WTC11 (cell line): Measurements from ENCODE around the gene PLEKHM1. TPM values are rescaled to one million over a fixed set of nuclear protein-coding genes. Genes with fewer than 3 reads are reported as not detected.

ENCODE experiments used
- ATAC-seq: fragments of 200-7000 bp; cut with Tn5 transposase; 2 replicates; pipeline ENCODE4 v1.10.0; 2021; ENCODE audit warnings: mild to moderate bottlenecking, moderate library complexity
- CTCF ChIA-PET: fragments of 300-600 bp; sonication (Branson Sonifier 250); formaldehyde crosslinking; loops from one replicate; lab custom pipeline; 2021; ENCODE audit warnings: antibody characterized with exemption; lab: Charles Lee
- POLR2A ChIA-PET: fragments of 350-600 bp; sonication (Branson Sonifier 250); formaldehyde crosslinking; loops from one replicate; lab custom pipeline; 2021; ENCODE audit warnings: antibody characterized with exemption; lab: Charles Lee
- DNase-seq: peaks from one replicate; pipeline ENCODE4 v3.0.0; 2021; ENCODE audit warnings: low spot score
- H3K27ac Mint-ChIP-seq: 2 replicates; pipeline ENCODE4 v1.8.0; 2021; ENCODE audit warnings: mixed read lengths
- H3K27me3 Mint-ChIP-seq: 2 replicates; pipeline ENCODE4 v1.8.0; 2021; ENCODE audit warnings: low read depth, mild to moderate bottlenecking, moderate library complexity, mixed read lengths
- H3K36me3 Mint-ChIP-seq: 2 replicates; pipeline ENCODE4 v1.8.0; 2021; ENCODE audit warnings: mixed read lengths
- H3K4me1 Mint-ChIP-seq: 2 replicates; pipeline ENCODE4 v1.8.0; 2022; ENCODE audit warnings: mixed read lengths
- H3K4me3 Mint-ChIP-seq: 2 replicates; pipeline ENCODE4 v1.8.0; 2021; ENCODE audit warnings: mild to moderate bottlenecking, moderate library complexity, mixed read lengths
- H3K9me3 Mint-ChIP-seq: 2 replicates; pipeline ENCODE4 v1.8.0; 2021; ENCODE audit warnings: mixed read lengths
- E2F4 ChIP-seq: sonication (generic); formaldehyde crosslinking; IDR thresholded peaks from 2 replicates; pipeline ENCODE4 v1.8.1; 2022; ENCODE audit warnings: low read depth, mild to moderate bottlenecking, moderate library complexity, missing genetic modification reagents, borderline replicate concordance
- ELF4 ChIP-seq: sonication (generic); formaldehyde crosslinking; IDR thresholded peaks from 2 replicates; pipeline ENCODE4 v1.8.1; 2022; ENCODE audit warnings: low read depth, mild to moderate bottlenecking, moderate library complexity, missing genetic modification reagents
- EMX1 ChIP-seq: fragments of 250-450 bp; sonication (Bioruptor Pico); IDR thresholded peaks from 2 replicates; pipeline ENCODE4 v1.8.0; 2021; ENCODE audit warnings: mild to moderate bottlenecking
- ERG ChIP-seq: fragments of 250-450 bp; sonication (Bioruptor Pico); IDR thresholded peaks from 2 replicates; pipeline ENCODE4 v1.8.0; 2021; ENCODE audit warnings: mild to moderate bottlenecking
- HMGA2 ChIP-seq: fragments of 250-450 bp; sonication (Bioruptor Pico); IDR thresholded peaks from 2 replicates; pipeline ENCODE4 v1.4.0; 2021; ENCODE audit warnings: mild to moderate bottlenecking, moderate library complexity
- HMGXB4 ChIP-seq: sonication (generic); formaldehyde crosslinking; IDR thresholded peaks from 2 replicates; pipeline ENCODE4 v1.8.1; 2023; ENCODE audit warnings: mild to moderate bottlenecking, moderate library complexity, missing genetic modification reagents
- JAZF1 ChIP-seq: fragments of 250-450 bp; sonication (Bioruptor Pico); IDR thresholded peaks from 2 replicates; pipeline ENCODE4 v1.9.0; 2021; ENCODE audit warnings: moderate library complexity, mild to moderate bottlenecking, inconsistent platforms
- KAT7 ChIP-seq: sonication (generic); formaldehyde crosslinking; IDR thresholded peaks from 2 replicates; pipeline ENCODE4 v1.8.1; 2023; ENCODE audit warnings: missing genetic modification reagents, mild to moderate bottlenecking, borderline replicate concordance
- MXD4 ChIP-seq: fragments of 250-450 bp; sonication (Bioruptor Pico); IDR thresholded peaks from 2 replicates; pipeline ENCODE4 v1.8.0; 2021; ENCODE audit warnings: mild to moderate bottlenecking, moderate library complexity, borderline replicate concordance
- MYBL2 ChIP-seq: sonication (generic); formaldehyde crosslinking; IDR thresholded peaks from 2 replicates; pipeline ENCODE4 v1.8.1; 2023; ENCODE audit warnings: mild to moderate bottlenecking, moderate library complexity, missing genetic modification reagents
- NFATC4 ChIP-seq: fragments of 250-450 bp; sonication (Bioruptor Pico); IDR thresholded peaks from 2 replicates; pipeline ENCODE4 v1.9.0; 2021; ENCODE audit warnings: mild to moderate bottlenecking
- PRRX2 ChIP-seq: fragments of 250-450 bp; sonication (Bioruptor Pico); IDR thresholded peaks from 2 replicates; pipeline ENCODE4 v1.8.0; 2021; ENCODE audit warnings: mild to moderate bottlenecking
- RELA ChIP-seq: sonication (generic); formaldehyde crosslinking; IDR thresholded peaks from 2 replicates; pipeline ENCODE4 v1.8.1; 2022; ENCODE audit warnings: missing genetic modification reagents, mild to moderate bottlenecking, borderline replicate concordance
- SP1 ChIP-seq: sonication (generic); formaldehyde crosslinking; conservative IDR thresholded peaks from 2 replicates; pipeline ENCODE4 v1.8.1; 2022; ENCODE audit warnings: missing genetic modification reagents
- TCF7 ChIP-seq: sonication (generic); formaldehyde crosslinking; IDR thresholded peaks from 2 replicates; pipeline ENCODE4 v1.8.0; 2022; ENCODE audit warnings: mild to moderate bottlenecking, low read depth, missing genetic modification reagents, moderate library complexity
- ZNF219 ChIP-seq: sonication (generic); formaldehyde crosslinking; IDR thresholded peaks from 2 replicates; pipeline ENCODE4 v1.8.0; 2023; ENCODE audit warnings: missing genetic modification reagents, mild to moderate bottlenecking, borderline replicate concordance
- ZNF281 ChIP-seq: sonication (generic); formaldehyde crosslinking; IDR thresholded peaks from 2 replicates; pipeline ENCODE4 v1.8.0; 2023; ENCODE audit warnings: mild to moderate bottlenecking, missing genetic modification reagents
- total RNA-seq: library from RNA; stranded (reverse); gene quantifications from 3 replicates; pipeline ENCODE4 v1.2.3, GENCODE V29; 2021
- TF ChIP-seq, protein P1 (sequence below): sonication (generic); formaldehyde crosslinking; conservative IDR thresholded peaks from 2 replicates; pipeline ENCODE4 v1.8.1; 2023; ENCODE audit warnings: mild to moderate bottlenecking, low read depth, missing genetic modification reagents, moderate library complexity
- TF ChIP-seq, protein P2 (sequence below): sonication (generic); formaldehyde crosslinking; IDR thresholded peaks from 2 replicates; pipeline ENCODE4 v1.8.0; 2022; ENCODE audit warnings: mild to moderate bottlenecking, missing genetic modification reagents
- TF ChIP-seq, protein P3 (sequence below): sonication (generic); formaldehyde crosslinking; IDR thresholded peaks from 2 replicates; pipeline ENCODE4 v1.8.1; 2023; ENCODE audit warnings: mild to moderate bottlenecking, missing genetic modification reagents, borderline replicate concordance

PLEKHM1 gene
- total RNA-seq, 1 experiment from 2014 or later, result 19.6 TPM

DNA sequence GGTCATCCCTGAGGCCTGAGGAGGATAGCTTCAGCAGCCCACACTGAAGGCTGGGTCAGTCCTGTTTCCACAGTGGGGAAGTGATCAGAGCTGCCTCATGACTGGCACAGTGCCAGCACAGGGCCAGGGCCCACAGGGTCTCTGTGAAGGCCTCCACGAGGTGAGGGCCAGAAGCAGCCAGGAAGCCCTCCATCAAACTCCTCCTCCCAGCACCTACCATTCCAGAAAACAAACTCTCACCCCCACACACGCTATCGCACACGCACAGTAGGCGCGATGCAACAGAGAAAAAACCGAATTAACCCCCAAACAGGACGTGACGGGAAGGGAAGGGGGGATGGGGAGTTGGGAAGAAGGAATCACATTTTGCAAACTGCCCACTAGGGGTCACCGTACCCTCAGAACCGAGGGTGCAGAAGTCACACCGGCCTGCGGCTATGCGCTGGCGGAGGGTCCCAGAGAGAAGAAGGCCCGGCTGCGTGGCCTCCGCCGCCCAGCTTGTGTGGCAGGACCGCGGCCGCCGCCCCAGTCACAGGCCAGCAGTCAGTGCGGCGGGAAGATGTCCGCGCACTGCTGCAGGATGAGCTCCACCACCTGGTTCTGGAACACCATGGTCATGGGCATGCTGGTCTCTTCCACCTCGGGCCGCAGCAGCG lies 95.5 kb downstream of the PLEKHM1 start:
- Mint-ChIP-seq H3K9me3 (no peaks in the 10 kb centered on the region), H3K27me3 (peaks cover 3% of the 10 kb centered on the region; the same call in 1 of the 2 replicates), H3K27ac (no peak overlapping the region), H3K36me3 (peaks cover 6% of the 10 kb centered on the region), H3K4me1 (peaks cover 15% of the 10 kb centered on the region), H3K4me3 (peak overlapping the region; percentile 34)
- ChIA-PET POLR2A (interaction anchor here (1.5 kb wide), 3 partner anchors 30 to 79 kb away, joined by 4 read pairs; partner anchors contain the start of gene MAP3K14), CTCF (interaction anchor here (0.5 to 9.5 kb wide), 21 partner anchors 8 to 1425 kb away, joined by 3 to 133 read pairs (median 5); partner anchors contain the start of gene MAP3K14)
- DNase-seq (peak; percentile 88), ATAC-seq (peak; percentile 81)
- TF ChIP-seq EMX1 (CRISPR knock-in tag) (no peak), MXD4 (CRISPR knock-in tag) (no peak), ELF4 (CRISPR knock-in tag) (no peak), KAT7 (CRISPR knock-in tag) (no peak), ZNF219 (CRISPR knock-in tag) (no peak), SP1 (no peak), MYBL2 (CRISPR knock-in tag) (no peak), ZNF281 (CRISPR knock-in tag) (0 out of 2 replicates have a peak, but pooled peaks have one; percentile 79), ERG (peak; percentile 74; the same call in 1 of the 2 replicates), E2F4 (CRISPR knock-in tag) (no peak), JAZF1 (CRISPR knock-in tag) (no peak), NFATC4 (CRISPR knock-in tag) (no peak), PRRX2 (CRISPR knock-in tag) (no peak), HMGA2 (no peak), HMGXB4 (peak; percentile 80; the same call in 1 of the 2 replicates), TCF7 (CRISPR knock-in tag) (no peak), RELA (CRISPR knock-in tag) (no peak)
- TF ChIP-seq, protein P1, sequence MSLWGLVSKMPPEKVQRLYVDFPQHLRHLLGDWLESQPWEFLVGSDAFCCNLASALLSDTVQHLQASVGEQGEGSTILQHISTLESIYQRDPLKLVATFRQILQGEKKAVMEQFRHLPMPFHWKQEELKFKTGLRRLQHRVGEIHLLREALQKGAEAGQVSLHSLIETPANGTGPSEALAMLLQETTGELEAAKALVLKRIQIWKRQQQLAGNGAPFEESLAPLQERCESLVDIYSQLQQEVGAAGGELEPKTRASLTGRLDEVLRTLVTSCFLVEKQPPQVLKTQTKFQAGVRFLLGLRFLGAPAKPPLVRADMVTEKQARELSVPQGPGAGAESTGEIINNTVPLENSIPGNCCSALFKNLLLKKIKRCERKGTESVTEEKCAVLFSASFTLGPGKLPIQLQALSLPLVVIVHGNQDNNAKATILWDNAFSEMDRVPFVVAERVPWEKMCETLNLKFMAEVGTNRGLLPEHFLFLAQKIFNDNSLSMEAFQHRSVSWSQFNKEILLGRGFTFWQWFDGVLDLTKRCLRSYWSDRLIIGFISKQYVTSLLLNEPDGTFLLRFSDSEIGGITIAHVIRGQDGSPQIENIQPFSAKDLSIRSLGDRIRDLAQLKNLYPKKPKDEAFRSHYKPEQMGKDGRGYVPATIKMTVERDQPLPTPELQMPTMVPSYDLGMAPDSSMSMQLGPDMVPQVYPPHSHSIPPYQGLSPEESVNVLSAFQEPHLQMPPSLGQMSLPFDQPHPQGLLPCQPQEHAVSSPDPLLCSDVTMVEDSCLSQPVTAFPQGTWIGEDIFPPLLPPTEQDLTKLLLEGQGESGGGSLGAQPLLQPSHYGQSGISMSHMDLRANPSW (CRISPR knock-in tag), result no peak
- TF ChIP-seq, protein P2, sequence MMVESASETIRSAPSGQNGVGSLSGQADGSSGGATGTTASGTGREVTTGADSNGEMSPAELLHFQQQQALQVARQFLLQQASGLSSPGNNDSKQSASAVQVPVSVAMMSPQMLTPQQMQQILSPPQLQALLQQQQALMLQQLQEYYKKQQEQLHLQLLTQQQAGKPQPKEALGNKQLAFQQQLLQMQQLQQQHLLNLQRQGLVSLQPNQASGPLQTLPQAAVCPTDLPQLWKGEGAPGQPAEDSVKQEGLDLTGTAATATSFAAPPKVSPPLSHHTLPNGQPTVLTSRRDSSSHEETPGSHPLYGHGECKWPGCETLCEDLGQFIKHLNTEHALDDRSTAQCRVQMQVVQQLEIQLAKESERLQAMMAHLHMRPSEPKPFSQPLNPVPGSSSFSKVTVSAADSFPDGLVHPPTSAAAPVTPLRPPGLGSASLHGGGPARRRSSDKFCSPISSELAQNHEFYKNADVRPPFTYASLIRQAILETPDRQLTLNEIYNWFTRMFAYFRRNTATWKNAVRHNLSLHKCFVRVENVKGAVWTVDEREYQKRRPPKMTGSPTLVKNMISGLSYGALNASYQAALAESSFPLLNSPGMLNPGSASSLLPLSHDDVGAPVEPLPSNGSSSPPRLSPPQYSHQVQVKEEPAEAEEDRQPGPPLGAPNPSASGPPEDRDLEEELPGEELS (CRISPR knock-in tag), result no peak
- TF ChIP-seq, protein P3, sequence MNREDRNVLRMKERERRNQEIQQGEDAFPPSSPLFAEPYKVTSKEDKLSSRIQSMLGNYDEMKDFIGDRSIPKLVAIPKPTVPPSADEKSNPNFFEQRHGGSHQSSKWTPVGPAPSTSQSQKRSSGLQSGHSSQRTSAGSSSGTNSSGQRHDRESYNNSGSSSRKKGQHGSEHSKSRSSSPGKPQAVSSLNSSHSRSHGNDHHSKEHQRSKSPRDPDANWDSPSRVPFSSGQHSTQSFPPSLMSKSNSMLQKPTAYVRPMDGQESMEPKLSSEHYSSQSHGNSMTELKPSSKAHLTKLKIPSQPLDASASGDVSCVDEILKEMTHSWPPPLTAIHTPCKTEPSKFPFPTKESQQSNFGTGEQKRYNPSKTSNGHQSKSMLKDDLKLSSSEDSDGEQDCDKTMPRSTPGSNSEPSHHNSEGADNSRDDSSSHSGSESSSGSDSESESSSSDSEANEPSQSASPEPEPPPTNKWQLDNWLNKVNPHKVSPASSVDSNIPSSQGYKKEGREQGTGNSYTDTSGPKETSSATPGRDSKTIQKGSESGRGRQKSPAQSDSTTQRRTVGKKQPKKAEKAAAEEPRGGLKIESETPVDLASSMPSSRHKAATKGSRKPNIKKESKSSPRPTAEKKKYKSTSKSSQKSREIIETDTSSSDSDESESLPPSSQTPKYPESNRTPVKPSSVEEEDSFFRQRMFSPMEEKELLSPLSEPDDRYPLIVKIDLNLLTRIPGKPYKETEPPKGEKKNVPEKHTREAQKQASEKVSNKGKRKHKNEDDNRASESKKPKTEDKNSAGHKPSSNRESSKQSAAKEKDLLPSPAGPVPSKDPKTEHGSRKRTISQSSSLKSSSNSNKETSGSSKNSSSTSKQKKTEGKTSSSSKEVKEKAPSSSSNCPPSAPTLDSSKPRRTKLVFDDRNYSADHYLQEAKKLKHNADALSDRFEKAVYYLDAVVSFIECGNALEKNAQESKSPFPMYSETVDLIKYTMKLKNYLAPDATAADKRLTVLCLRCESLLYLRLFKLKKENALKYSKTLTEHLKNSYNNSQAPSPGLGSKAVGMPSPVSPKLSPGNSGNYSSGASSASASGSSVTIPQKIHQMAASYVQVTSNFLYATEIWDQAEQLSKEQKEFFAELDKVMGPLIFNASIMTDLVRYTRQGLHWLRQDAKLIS (CRISPR knock-in tag), result 0 out of 2 replicates have a peak, but pooled peaks have one; percentile 20
